HuH-7 (cell line): ENCODE results near the gene TCERG1L.
"Not testable (repeated sequence)": the region's sequence is repeated elsewhere in the genome, so short reads cannot be mapped to it uniquely, and the experiment has no call there.

Experiments used
- DNase-seq: peaks from one replicate; pipeline ENCODE4 v3.0.0; 2011; ENCODE audit warnings: low spot score

TCERG1L gene

GRCh38 chr10:131311661-131312477 lies at the start of gene TCERG1L:
Gene TCERG1L (minus strand): TSS chr10:131311721. CDS start chr10:131311635, 86 bp downstream.
- no peak for DNase-seq

GRCh38 chr10:131358741-131359442 lies 47.4 kb upstream of the TCERG1L start:
- no peak for DNase-seq

- no peak for DNase-seq
Measured at GRCh38 chr10:131356442-131356841, 44.9 kb upstream of the TCERG1L start.

GRCh38 chr10:131355881-131356280 lies 44.4 kb upstream of the TCERG1L start:
- no peak for DNase-seq

GRCh38 chr10:131355056-131355455 lies 43.5 kb upstream of the TCERG1L start:
- no peak for DNase-seq

GRCh38 chr10:131354380-131354779 lies 42.9 kb upstream of the TCERG1L start:
- peak; percentile 12 for DNase-seq

- no peak for DNase-seq
Measured at GRCh38 chr10:131352765-131353290, 41.3 kb upstream of the TCERG1L start.

- no peak for DNase-seq
Measured at GRCh38 chr10:131350660-131351059, 39.1 kb upstream of the TCERG1L start.

GRCh38 chr10:131350245-131350644 lies 38.7 kb upstream of the TCERG1L start:
- no peak for DNase-seq

GRCh38 chr10:131346456-131346855 lies 34.9 kb upstream of the TCERG1L start:
- DNase-seq: no peak

- no peak for DNase-seq
Measured at GRCh38 chr10:131345691-131346090, 34.2 kb upstream of the TCERG1L start.

- no peak for DNase-seq
Measured at GRCh38 chr10:131344747-131345146, 33.2 kb upstream of the TCERG1L start.

- DNase-seq: no peak
Measured at GRCh38 chr10:131337741-131338140, 26.2 kb upstream of the TCERG1L start.

GRCh38 chr10:131332821-131333220 lies 21.3 kb upstream of the TCERG1L start:
- DNase-seq: no peak

GRCh38 chr10:131323880-131324279 lies 12.4 kb upstream of the TCERG1L start:
- DNase-seq: no peak

- no peak for DNase-seq
Measured at GRCh38 chr10:131323025-131323424, 11.5 kb upstream of the TCERG1L start.

GRCh38 chr10:131322575-131322974 lies 11.1 kb upstream of the TCERG1L start:
- DNase-seq: not testable (repeated sequence)

GRCh38 chr10:131320860-131321604 lies 9.5 kb upstream of the TCERG1L start:
- DNase-seq: no peak

GRCh38 chr10:131318814-131319213 lies 7.3 kb upstream of the TCERG1L start:
- DNase-seq: no peak

GRCh38 chr10:131318291-131318690 lies 6.8 kb upstream of the TCERG1L start:
- no peak for DNase-seq

GRCh38 chr10:131316321-131317075 lies 5.0 kb upstream of the TCERG1L start:
- no peak for DNase-seq

- DNase-seq: no peak
Measured at GRCh38 chr10:131315344-131315743, 3.8 kb upstream of the TCERG1L start.
